GM12878 (cell line): Measurements from ENCODE around the gene ACOT7. TPM values are rescaled to one million over a fixed set of nuclear protein-coding genes. Genes with fewer than 3 reads are reported as not detected.
A peak's percentile ranks its signal among the peaks of the same experiment; 100 is the strongest.

Source experiments
- ATAC-seq: fragments of 200-7000 bp; cut with Tn5 transposase; 3 replicates; pipeline ENCODE4 v1.9.1; 2020; ENCODE audit warnings: mild to moderate bottlenecking, moderate library complexity
- BruUV-seq: library from RNA; stranded (reverse); fragments of 400-500 nt; replicated peaks from 2 replicates; lab custom pipeline; 2021; lab: Mats Ljungman, UMichigan
- CTCF ChIA-PET: fragments of 300-600 bp; sonication (Branson Sonifier 250); formaldehyde crosslinking; extraction: SDS; loops from one replicate; lab custom pipeline; 2021; ENCODE audit warnings: inconsistent platforms; lab: Yijun Ruan, JAX
- POLR2A ChIA-PET: fragments of 350-600 bp; formaldehyde crosslinking; extraction: SDS; loops from one replicate; lab custom pipeline; 2021; ENCODE audit warnings: inconsistent platforms; lab: Charles Lee
- RAD21 ChIA-PET: fragments of 300-600 bp; sonication (Branson Sonifier 250); formaldehyde crosslinking; loops from one replicate; lab custom pipeline; 2023; ENCODE audit warnings: antibody characterized with exemption; ENCODE audit not compliant: unreplicated experiment; lab: Charles Lee
- SMC1A ChIA-PET: fragments of 300-600 bp; sonication (Branson Sonifier 250); formaldehyde crosslinking; loops from one replicate; lab custom pipeline; 2023; ENCODE audit not compliant: unreplicated experiment, uncharacterized antibody; lab: Charles Lee
- DNase-seq: peaks from one replicate; pipeline ENCODE4 v3.0.0-alpha.2; 2011; ENCODE audit warnings: low read depth, low spot score
- FAIRE-seq: peaks from 3 replicates; lab custom pipeline; 2011; peaks lifted over from hg19 to GRCh38; lab: Jason Lieb, UNC
- H2AFZ ChIP-seq: 2 replicates; pipeline ENCODE4 v1.6.0; 2011; ENCODE audit warnings: low read depth, low read length, control low read depth; ENCODE audit not compliant: control insufficient read depth
- H3K27ac ChIP-seq: 2 replicates; pipeline ENCODE4 v1.5.1; 2011; ENCODE audit warnings: control low read depth; ENCODE audit not compliant: control insufficient read depth, insufficient read depth
- H3K27me3 ChIP-seq, 2 experiments: replicated peaks in 1 of 2; 2 replicates each; pipeline versions ENCODE4 v1.6.0 to v1.6.1; 2011; ENCODE audit warnings: low read length in 1 of 2; ENCODE audit not compliant: control insufficient read depth in 2 of 2, insufficient read depth in 2 of 2
- H3K36me3 ChIP-seq, 2 experiments: 2 replicates each; pipeline ENCODE4 v1.5.1; 2011; ENCODE audit warnings: low read length in 1 of 2; ENCODE audit not compliant: control insufficient read depth in 2 of 2, insufficient read depth in 2 of 2
- H3K4me1 ChIP-seq: 2 replicates; pipeline ENCODE4 v1.6.1; 2011; ENCODE audit warnings: mild to moderate bottlenecking, low read length, moderate library complexity, mixed read lengths; ENCODE audit not compliant: control insufficient read depth, insufficient read depth
- H3K4me2 ChIP-seq: 2 replicates; pipeline ENCODE4 v1.6.0; 2011; ENCODE audit warnings: control low read depth; ENCODE audit not compliant: control insufficient read depth, insufficient read depth
- H3K4me3 ChIP-seq: fragments of 200-600 bp; sonication (generic); 2 replicates; pipeline ENCODE4 v1.5.1; 2016
- H3K79me2 ChIP-seq: 2 replicates; pipeline ENCODE4 v1.6.0; 2011; ENCODE audit warnings: low read length; ENCODE audit not compliant: control insufficient read depth, insufficient read depth
- H3K9ac ChIP-seq: 2 replicates; pipeline ENCODE4 v1.8.0; 2011; ENCODE audit warnings: low read length, control low read depth, mixed read lengths; ENCODE audit not compliant: control insufficient read depth, insufficient read depth
- H3K9me3 ChIP-seq: replicated peaks from 3 replicates; pipeline ENCODE4 v1.5.1; 2011; ENCODE audit warnings: mild to moderate bottlenecking, low read length; ENCODE audit not compliant: control insufficient read depth, insufficient read depth
- H4K20me1 ChIP-seq: 2 replicates; pipeline ENCODE4 v1.6.0; 2011; ENCODE audit not compliant: control insufficient read depth, insufficient read depth
- ATF3 ChIP-seq: IDR thresholded peaks from 2 replicates; pipeline ENCODE4 v1.6.1; 2011; ENCODE audit warnings: low read depth, mild to moderate bottlenecking, low read length, moderate library complexity, borderline replicate concordance; ENCODE audit errors: extremely low read depth
- CHD2 ChIP-seq: IDR thresholded peaks from 2 replicates; pipeline ENCODE4 v1.6.1; 2011; ENCODE audit warnings: low read depth, low read length, improper control_type of control experiment, borderline replicate concordance
- E2F8 ChIP-seq: fragments of 450-650 bp; IDR thresholded peaks from 2 replicates; pipeline ENCODE4 v1.6.1; 2018; ENCODE audit warnings: mild to moderate bottlenecking, low read depth, moderate library complexity; ENCODE audit not compliant: partially characterized antibody
- ESRRA ChIP-seq: IDR thresholded peaks from 2 replicates; pipeline ENCODE4 v1.6.1; 2012; ENCODE audit warnings: mild to moderate bottlenecking, low read length, improper control_type of control experiment
- JUND ChIP-seq: IDR thresholded peaks from 2 replicates; pipeline ENCODE4 v1.6.1; 2012; ENCODE audit warnings: low read depth, mild to moderate bottlenecking, low read length, improper control_type of control experiment, moderate library complexity
- MLLT1 ChIP-seq: fragments of 450-650 bp; IDR thresholded peaks from 2 replicates; pipeline ENCODE4 v1.6.1; 2016; ENCODE audit warnings: mild to moderate bottlenecking
- MYB ChIP-seq: fragments of 150-350 bp; IDR thresholded peaks from 2 replicates; pipeline ENCODE4 v1.6.1; 2014; ENCODE audit warnings: mild to moderate bottlenecking, low read depth, low read length, borderline replicate concordance
- NR2C1 ChIP-seq: fragments of 450-650 bp; IDR thresholded peaks from 2 replicates; pipeline ENCODE4 v1.6.1; 2017; ENCODE audit warnings: antibody characterized with exemption, mild to moderate bottlenecking, moderate library complexity
- PBX3 ChIP-seq: IDR thresholded peaks from 2 replicates; pipeline ENCODE4 v1.6.1; 2011; ENCODE audit warnings: mild to moderate bottlenecking, low read depth, low read length, moderate library complexity; ENCODE audit not compliant: insufficient replicate concordance
- RB1 ChIP-seq: fragments of 450-650 bp; formaldehyde crosslinking; IDR thresholded peaks from 2 replicates; pipeline ENCODE4 v1.6.1; 2017; ENCODE audit warnings: mild to moderate bottlenecking, borderline replicate concordance
- SP1 ChIP-seq: IDR thresholded peaks from one replicate; pipeline ENCODE4 v1.6.1; 2011; ENCODE audit warnings: low read depth, low read length
- STAT3 ChIP-seq: IDR thresholded peaks from 2 replicates; pipeline ENCODE4 v1.6.1; 2011; ENCODE audit warnings: low read depth, low read length, improper control_type of control experiment
- TCF3 ChIP-seq: IDR thresholded peaks from 2 replicates; pipeline ENCODE4 v1.6.1; 2012; ENCODE audit warnings: low read depth, mild to moderate bottlenecking, low read length, borderline replicate concordance; ENCODE audit not compliant: insufficient read depth
- WRNIP1 ChIP-seq: IDR thresholded peaks from 2 replicates; pipeline ENCODE4 v1.6.1; 2011; ENCODE audit warnings: low read depth, low read length, improper control_type of control experiment, borderline replicate concordance
- ZZZ3 ChIP-seq: IDR thresholded peaks from 2 replicates; pipeline ENCODE4 v1.6.1; 2011; ENCODE audit warnings: low read depth; ENCODE audit not compliant: control insufficient read depth, insufficient read length
- WGBS: methylation state at CpG from one replicate; pipeline ENCODE4 v1.1.6; 2016; ENCODE audit warnings: low lambda C conversion rate; ENCODE audit not compliant: insufficient replicate concordance, insufficient coverage; ENCODE audit errors: missing lambda C conversion rate; 5-methylcytosine and 5-hydroxymethylcytosine counted together
- in situ Hi-C: fragments of 300-500 bp; cut with MboI; formaldehyde crosslinking; loops from 9 replicates; pipeline ENCODE4 v1.14.3; 2018; ENCODE audit warnings: mixed read lengths
- intact Hi-C: fragments of 100-400 bp; cut with micrococcal nuclease; formaldehyde crosslinking; loops from one replicate; pipeline ENCODE4 v1.14.2; 2022; ENCODE audit not compliant: unreplicated experiment
- polyA plus RNA-seq, 11 experiments: library from polyadenylated mRNA; depleted of rRNA in 4 of 11; unstranded in 6 of 11; stranded (reverse) in 5 of 11; fragments of >200 nt; fragmentation: Nextera tagmentation in 4 of 11; fragmentation: Illumina TruSeq in 1 of 11; extraction: Ambion mirVana in 4 of 11; extraction: Trizol in 1 of 11; gene quantifications; 1 replicate in 1 of 11; 2 replicates in 10 of 11; pipeline versions ENCODE4 v1.2.1 to v1.2.3, GENCODE V29; 2011 to 2016; ENCODE audit warnings: inconsistent platforms in 2 of 11, missing spikeins in 2 of 11, low read depth in 1 of 11
- total RNA-seq, 4 experiments: library from RNA; depleted of rRNA in 3 of 4; stranded (reverse); fragments of >200 nt in 3 of 4; fragmentation: Illumina TruSeq in 1 of 4; extraction: Trizol in 1 of 4; gene quantifications; 2 replicates each; pipeline versions ENCODE4 v1.2.1 to v1.2.3, GENCODE V29; 2013 to 2021

Gene ACOT7
- total and polyA plus RNA-seq, 10 of the 15 experiments (the other 5 are each of a cell fraction or from before 2014, with no cell fraction given), result 8.9 to 206 (median 61.2) TPM

- TF ChIP-seq SP1 (no peak), WRNIP1 (no peak), ZZZ3 (no peak), ESRRA (no peak)
These were observed 54.9 kb downstream of the ACOT7 start (continued) for GRCh38 chr1:6338695-6339094.

- in situ Hi-C loops, result loop anchor here (25.0 kb wide), 1 partner anchor 825 kb away; no protein-coding TSS in a partner anchor
- H3K4me1 ChIP-seq, result no peaks in the 10 kb centered on the region
- H3K9me3 ChIP-seq, result no peaks in the 10 kb centered on the region
- DNase-seq (no peak), ATAC-seq (no peak), FAIRE-seq (no peak)
- no peaks in the 10 kb centered on the region for H4K20me1 ChIP-seq
- H3K36me3 ChIP-seq, result peaks cover 0 to 16% of the 10 kb centered on the region in 2 experiments
- 88% methylated on average over 22 of the region's 22 CpGs for WGBS
- no peaks in the 10 kb centered on the region for H3K27me3 ChIP-seq
- H3K27ac ChIP-seq, result no peak overlapping the region
- BruUV-seq, result no TSS peak
- H3K9ac ChIP-seq, result no peak overlapping the region
- ChIA-PET RAD21 (interaction anchor here (0.5 to 0.7 kb wide), 2 partner anchors 20 to 102 kb away, joined by 3 read pairs; no protein-coding TSS in a partner anchor), CTCF (interaction anchor here (1.0 to 1.7 kb wide), 2 partner anchors 68 to 90 kb away, joined by 4 to 6 read pairs; no protein-coding TSS in a partner anchor), SMC1A (no interaction called here), POLR2A (interaction anchor here (0.6 to 0.9 kb wide), 4 partner anchors 25 to 281 kb away, joined by 3 to 8 read pairs (median 4); no protein-coding TSS in a partner anchor)
- no peaks in the 10 kb centered on the region for H3K79me2 ChIP-seq
- intact Hi-C loops, result no loop called here
- H2AFZ ChIP-seq, result no peak overlapping the region
- no peak overlapping the region for H3K4me3 ChIP-seq
- H3K4me2 ChIP-seq, result no peak overlapping the region
- TF ChIP-seq RB1 (no peak), MLLT1 (no peak), MYB (no peak), E2F8 (no peak), PBX3 (peak; percentile 13), ATF3 (no peak), CHD2 (no peak), JUND (no peak), NR2C1 (no peak), TCF3 (0 out of 2 replicates have a peak, but pooled peaks have one; percentile 23), STAT3 (no peak), SP1 (no peak)
These were observed 56.6 kb downstream of the ACOT7 start for GRCh38 chr1:6336776-6337622.
